ENCODE data around the gene JHY.

- TF ChIP-seq CTCF (IDR thresholded peaks at IDR 0.05) (no peak), POLR2A (IDR thresholded peaks at IDR 0.05) (no peak)
Observed at GRCh38 chr11:122851366-122851966, 31.1 kb upstream of the JHY start.

Measured in stomach (tissue), 4 donors.